HCT116 (cell line): ENCODE results near the gene IMPA2. TPM values are rescaled to one million over a fixed set of nuclear protein-coding genes. Genes with fewer than 3 reads are reported as not detected.

ENCODE experiments used
- ATAC-seq: fragments of 200-7000 bp; cut with Tn5 transposase; 2 replicates; pipeline ENCODE4 v1.9.1; 2020; ENCODE audit warnings: mild to moderate bottlenecking, moderate library complexity
- BruUV-seq: library from RNA; stranded (reverse); fragments of 400-500 nt; replicated peaks from 2 replicates; lab custom pipeline; 2021; lab: Mats Ljungman, UMichigan
- CTCF ChIA-PET: fragments of 300-600 bp; sonication (Branson Sonifier 250); formaldehyde crosslinking; loops from one replicate; lab custom pipeline; 2021; ENCODE audit warnings: antibody characterized with exemption; lab: Charles Lee
- POLR2A ChIA-PET: fragments of 300-600, 350-600 bp; sonication (Branson Sonifier 250); formaldehyde crosslinking; loops from one replicate; lab custom pipeline; 2021; ENCODE audit warnings: antibody characterized with exemption; lab: Charles Lee
- RAD21 ChIA-PET, 2 experiments: fragments of 300-600 bp; sonication (Branson Sonifier 250); formaldehyde crosslinking; loops; one replicate each; lab custom pipeline; 2023; ENCODE audit warnings: low total read pairs in 2 of 2; ENCODE audit not compliant: uncharacterized antibody in 2 of 2, unreplicated experiment in 2 of 2, low non-redundant PET in 1 of 2; lab: Charles Lee
- DNase-seq: peaks from one replicate; pipeline ENCODE4 v3.0.0-alpha.2; 2010; ENCODE audit warnings: low read depth, low spot score
- H2AFZ ChIP-seq: fragments of 200-600 bp; shearing (Covaris generic), sonication (generic); 2 replicates; pipeline ENCODE4 v1.6.1; 2017; ENCODE audit warnings: low read depth, mixed run types, mixed read lengths, antibody characterized with exemption, low read length; ENCODE audit not compliant: poor library complexity, severe bottlenecking
- H3K27ac ChIP-seq: 2 replicates; pipeline ENCODE4 v1.5.1; 2012; ENCODE audit warnings: low read depth, low read length
- H3K27me3 ChIP-seq: fragments of 200-600 bp; sonication (generic); 2 replicates; pipeline ENCODE4 v1.6.1; 2016; ENCODE audit warnings: mixed run types, low read length, mixed read lengths; ENCODE audit not compliant: insufficient read depth
- H3K36me3 ChIP-seq, 2 experiments: fragments of 200-500 bp in 1 of 2; fragments of 200-600 bp in 1 of 2; sonication (Bioruptor generic) in 1 of 2; sonication (generic) in 1 of 2; 2 replicates each; pipeline versions ENCODE4 v1.5.1 to v1.6.1; 2014 to 2016; ENCODE audit warnings: low read length in 2 of 2, inconsistent platforms in 1 of 2, mixed read lengths in 1 of 2, mixed run types in 1 of 2; ENCODE audit not compliant: insufficient read depth in 2 of 2, control insufficient read depth in 1 of 2
- H3K4me1 ChIP-seq, 2 experiments: fragments of 200-600 bp in 1 of 2; sonication (generic) in 1 of 2; 2 replicates each; pipeline versions ENCODE4 v1.5.1 to v1.6.1; 2012 to 2017; ENCODE audit warnings: low read length in 2 of 2, inconsistent platforms in 1 of 2, mild to moderate bottlenecking in 1 of 2, mixed read lengths in 1 of 2, mixed run types in 1 of 2, moderate library complexity in 1 of 2; ENCODE audit not compliant: insufficient read depth in 2 of 2, control insufficient read depth in 1 of 2
- H3K4me2 ChIP-seq: fragments of 200-600 bp; sonication (generic); 2 replicates; pipeline ENCODE4 v1.6.1; 2017; ENCODE audit warnings: mixed run types, low read length, mixed read lengths
- H3K4me3 ChIP-seq, 2 experiments: fragments of 200-600 bp in 1 of 2; sonication (generic) in 1 of 2; replicated peaks in 1 of 2; 2 replicates each; pipeline ENCODE4 v1.5.1; 2011 to 2016; ENCODE audit warnings: low read length in 2 of 2, control low read depth in 1 of 2, low read depth in 1 of 2, mild to moderate bottlenecking in 1 of 2, mixed read lengths in 1 of 2, mixed run types in 1 of 2
- H3K79me2 ChIP-seq: fragments of 200-600 bp; sonication (generic); 2 replicates; pipeline ENCODE4 v1.6.1; 2017; ENCODE audit warnings: mild to moderate bottlenecking, mixed run types, low read length, moderate library complexity, mixed read lengths; ENCODE audit not compliant: insufficient read depth
- H3K9ac ChIP-seq: fragments of 200-600 bp; sonication (generic); 2 replicates; pipeline ENCODE4 v1.6.1; 2016; ENCODE audit warnings: low read length, mixed read lengths
- H3K9me2 ChIP-seq: fragments of 200-600 bp; sonication (generic), shearing (Covaris generic); 2 replicates; pipeline ENCODE4 v1.6.1; 2017; ENCODE audit warnings: mixed run types, mild to moderate bottlenecking, moderate library complexity; ENCODE audit not compliant: insufficient read depth
- H3K9me3 ChIP-seq, 2 experiments: fragments of 200-500 bp in 1 of 2; fragments of 200-600 bp in 1 of 2; sonication (Bioruptor generic) in 1 of 2; sonication (generic) in 1 of 2; 2 replicates each; pipeline ENCODE4 v1.6.1; 2014 to 2017; ENCODE audit warnings: low read length in 2 of 2, mixed read lengths in 2 of 2, inconsistent platforms in 1 of 2, low read depth in 1 of 2, mild to moderate bottlenecking in 1 of 2, mixed run types in 1 of 2, moderate library complexity in 1 of 2; ENCODE audit not compliant: control insufficient read depth in 1 of 2, insufficient read depth in 1 of 2
- H4K20me1 ChIP-seq: fragments of 200-600 bp; sonication (generic), shearing (Covaris generic); 2 replicates; pipeline ENCODE4 v1.6.1; 2017; ENCODE audit warnings: mixed run types, mild to moderate bottlenecking, moderate library complexity; ENCODE audit not compliant: insufficient read depth
- ATF3 ChIP-seq: IDR thresholded peaks from 2 replicates; pipeline ENCODE4 v1.6.1; 2012
- EGR1 ChIP-seq: IDR thresholded peaks from 2 replicates; pipeline ENCODE4 v1.6.1; 2012; ENCODE audit warnings: low read depth
- ELF1 ChIP-seq: IDR thresholded peaks from 2 replicates; pipeline ENCODE4 v1.6.1; 2012; ENCODE audit warnings: low read depth, borderline replicate concordance
- SP1 ChIP-seq: IDR thresholded peaks from 2 replicates; pipeline ENCODE4 v1.6.1; 2012; ENCODE audit warnings: low read depth
- SRF ChIP-seq: IDR thresholded peaks from 2 replicates; pipeline ENCODE4 v1.6.1; 2012; ENCODE audit warnings: low read depth
- intact Hi-C: fragments of 100-400 bp; cut with micrococcal nuclease; formaldehyde crosslinking; loops from 2 replicates; pipeline ENCODE4 v1.10.0; 2022
- total RNA-seq: library from RNA; stranded (reverse); gene quantifications from one replicate; pipeline ENCODE4 v1.2.1, GENCODE V29; 2021; ENCODE audit not compliant: unreplicated experiment
- TF ChIP-seq, protein P1 (sequence below), 3 experiments: fragments of 200-600 bp in 1 of 3; sonication (generic) in 1 of 3; IDR thresholded peaks in 2 of 3; conservative IDR thresholded peaks in 1 of 3; 2 replicates each; pipeline ENCODE4 v1.5.1; 2012 to 2017; ENCODE audit warnings: low read depth in 2 of 3, low read length in 2 of 3, antibody characterized with exemption in 1 of 3, borderline replicate concordance in 1 of 3, control low read depth in 1 of 3, mild to moderate bottlenecking in 1 of 3, mixed read lengths in 1 of 3, mixed run types in 1 of 3, moderate library complexity in 1 of 3; ENCODE audit not compliant: insufficient read depth in 1 of 3

IMPA2 gene
- total RNA-seq, 1 experiment from 2014 or later: 32.5 TPM

- POLR2A ChIA-PET: no interaction called here
- RAD21 ChIA-PET: no interaction called here
- CTCF ChIA-PET: interaction anchor here (0.9 to 2.3 kb wide), 2 partner anchors 20 to 286 kb away, joined by 3 to 8 read pairs; no protein-coding TSS in a partner anchor
Measured at GRCh38 chr18:12018861-12019260, 37.6 kb downstream of the IMPA2 start.

DNA sequence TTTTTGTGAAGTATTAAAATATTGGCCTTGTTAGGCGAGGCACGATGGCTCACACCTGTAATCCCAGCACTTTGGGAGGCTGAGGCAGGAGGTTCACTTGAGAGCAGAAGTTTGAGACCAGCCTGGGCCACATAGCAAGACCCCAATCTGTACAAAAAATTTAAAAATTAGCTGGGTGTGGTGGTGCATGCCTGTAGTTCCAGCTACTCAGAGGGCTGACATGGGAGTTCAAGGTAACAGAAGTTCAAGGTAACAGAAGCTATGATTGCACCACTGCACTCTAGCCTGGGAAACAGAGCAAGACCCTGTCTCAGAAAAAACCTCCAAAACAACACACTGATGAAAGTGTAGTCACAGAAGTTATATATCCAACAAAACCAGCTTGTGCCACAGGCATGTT is 39.8 kb downstream of the IMPA2 start:
- RAD21 ChIA-PET: no interaction called here
- Histone ChIP-seq H3K9me3 (no peaks in the 10 kb centered on the region), H3K4me2 (no peak overlapping the region), H3K36me3 (no peaks in the 10 kb centered on the region), H4K20me1 (no peaks in the 10 kb centered on the region), H3K9me2 (no peaks in the 10 kb centered on the region), H3K27ac (no peak overlapping the region), H3K4me3 (no peak overlapping the region), H3K9ac (no peak overlapping the region), H2AFZ (no peak overlapping the region), H3K4me1 (no peaks in the 10 kb centered on the region), H3K79me2 (no peaks in the 10 kb centered on the region), H3K27me3 (no peaks in the 10 kb centered on the region)
- no peak for ATAC-seq
- TF ChIP-seq SRF (no peak), SP1 (no peak)
- no TSS peak for BruUV-seq
- CTCF ChIA-PET: interaction anchor here (0.7 kb wide), 1 partner anchor 17 kb away, joined by 3 read pairs; no protein-coding TSS in a partner anchor
- intact Hi-C loops: no loop called here
- POLR2A ChIA-PET: interaction anchor here (0.6 kb wide), 1 partner anchor 687 kb away, joined by 4 read pairs; no protein-coding TSS in a partner anchor
- DNase-seq: no peak

More at GRCh38 chr18:12018861-12019260, 37.6 kb downstream of the IMPA2 start:
- Histone ChIP-seq H3K36me3 (no peaks in the 10 kb centered on the region), H3K79me2 (no peaks in the 10 kb centered on the region), H4K20me1 (no peaks in the 10 kb centered on the region), H3K27me3 (no peaks in the 10 kb centered on the region), H3K4me2 (no peak overlapping the region), H2AFZ (no peak overlapping the region), H3K27ac (no peak overlapping the region), H3K4me1 (no peaks in the 10 kb centered on the region), H3K4me3 (no peak overlapping the region), H3K9me2 (no peaks in the 10 kb centered on the region), H3K9ac (no peak overlapping the region), H3K9me3 (no peaks in the 10 kb centered on the region)
- DNase-seq (no peak), ATAC-seq (no peak)
- no TSS peak for BruUV-seq
- intact Hi-C loops: no loop called here
- TF ChIP-seq ATF3 (no peak), EGR1 (no peak), ELF1 (no peak)
- TF ChIP-seq, protein P1, sequence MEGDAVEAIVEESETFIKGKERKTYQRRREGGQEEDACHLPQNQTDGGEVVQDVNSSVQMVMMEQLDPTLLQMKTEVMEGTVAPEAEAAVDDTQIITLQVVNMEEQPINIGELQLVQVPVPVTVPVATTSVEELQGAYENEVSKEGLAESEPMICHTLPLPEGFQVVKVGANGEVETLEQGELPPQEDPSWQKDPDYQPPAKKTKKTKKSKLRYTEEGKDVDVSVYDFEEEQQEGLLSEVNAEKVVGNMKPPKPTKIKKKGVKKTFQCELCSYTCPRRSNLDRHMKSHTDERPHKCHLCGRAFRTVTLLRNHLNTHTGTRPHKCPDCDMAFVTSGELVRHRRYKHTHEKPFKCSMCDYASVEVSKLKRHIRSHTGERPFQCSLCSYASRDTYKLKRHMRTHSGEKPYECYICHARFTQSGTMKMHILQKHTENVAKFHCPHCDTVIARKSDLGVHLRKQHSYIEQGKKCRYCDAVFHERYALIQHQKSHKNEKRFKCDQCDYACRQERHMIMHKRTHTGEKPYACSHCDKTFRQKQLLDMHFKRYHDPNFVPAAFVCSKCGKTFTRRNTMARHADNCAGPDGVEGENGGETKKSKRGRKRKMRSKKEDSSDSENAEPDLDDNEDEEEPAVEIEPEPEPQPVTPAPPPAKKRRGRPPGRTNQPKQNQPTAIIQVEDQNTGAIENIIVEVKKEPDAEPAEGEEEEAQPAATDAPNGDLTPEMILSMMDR (IDR thresholded peaks at IDR 0.05 in 2 of 3, conservative IDR thresholded peaks at IDR 0.05 in 1 of 3; ENCODE audit: borderline replicate concordance in 1 of 3, insufficient read depth in 1 of 3, low read depth in 2 of 3, low read length in 2 of 3): no peak
